ENCODE results near the gene DOHH.

The DOHH gene

DNA sequence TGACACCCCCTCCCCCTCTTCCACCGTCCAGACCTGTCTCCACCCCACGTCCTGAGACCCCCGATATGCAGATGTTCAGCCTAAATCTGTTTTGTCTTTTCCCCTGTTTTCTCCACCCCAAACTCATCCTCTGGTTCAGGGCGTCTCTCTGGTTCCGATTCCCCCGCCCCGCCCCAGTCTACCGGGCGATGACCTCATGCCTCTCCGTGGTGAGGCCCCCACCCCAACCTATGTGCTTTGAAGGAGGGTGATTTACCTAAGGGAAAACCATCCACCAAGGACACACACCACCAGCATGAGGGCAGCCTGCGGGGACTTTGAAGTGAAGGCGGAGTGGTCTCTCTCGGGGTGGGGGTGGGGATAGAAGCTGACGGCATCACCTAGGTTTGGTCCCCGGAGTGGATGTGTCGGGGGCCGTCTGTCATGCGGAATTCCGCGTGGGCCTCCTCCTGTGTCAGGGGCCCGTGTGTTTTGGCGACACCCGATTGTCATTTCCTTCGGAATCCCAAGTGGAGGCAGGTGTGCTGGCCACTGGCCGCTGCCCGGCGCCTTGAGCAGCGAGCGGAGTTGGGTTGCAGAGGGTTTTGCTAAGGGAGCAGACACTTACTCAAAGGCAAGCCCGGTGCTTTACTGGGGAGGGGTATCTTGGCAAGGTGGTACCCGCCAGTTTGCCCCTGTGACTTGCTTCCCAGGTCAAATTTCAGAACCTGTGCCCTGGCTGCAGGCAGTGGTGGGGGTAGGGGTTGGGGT is 7.1 kb upstream of the DOHH start (continued):
- TF ChIP-seq ZNF335 (tag by site-specific recombination; conservative IDR thresholded peaks at IDR 0.05) (peak; percentile 35), SP7 (tag by site-specific recombination; IDR thresholded peaks at IDR 0.05) (peak; percentile 34; the same call in 1 of the 2 replicates), ZNF416 (tag by site-specific recombination; IDR thresholded peaks at IDR 0.05) (no peak), ZXDB (tag by site-specific recombination; IDR thresholded peaks at IDR 0.05) (no peak), ZNF19 (tag by site-specific recombination; IDR thresholded peaks at IDR 0.05; ENCODE audit: low read depth) (no peak), BCL11A (tag by site-specific recombination; IDR thresholded peaks at IDR 0.05; ENCODE audit: low read depth) (no peak), ZNF202 (tag by site-specific recombination; IDR thresholded peaks at IDR 0.05; ENCODE audit: borderline replicate concordance) (no peak), ZNF830 (tag by site-specific recombination; IDR thresholded peaks at IDR 0.05; ENCODE audit: low read depth) (no peak), ZNF184 (tag by site-specific recombination; IDR thresholded peaks at IDR 0.05) (no peak), KLF17 (tag by site-specific recombination; IDR thresholded peaks at IDR 0.05) (peak; percentile 61)
- TF ChIP-seq, protein P1, sequence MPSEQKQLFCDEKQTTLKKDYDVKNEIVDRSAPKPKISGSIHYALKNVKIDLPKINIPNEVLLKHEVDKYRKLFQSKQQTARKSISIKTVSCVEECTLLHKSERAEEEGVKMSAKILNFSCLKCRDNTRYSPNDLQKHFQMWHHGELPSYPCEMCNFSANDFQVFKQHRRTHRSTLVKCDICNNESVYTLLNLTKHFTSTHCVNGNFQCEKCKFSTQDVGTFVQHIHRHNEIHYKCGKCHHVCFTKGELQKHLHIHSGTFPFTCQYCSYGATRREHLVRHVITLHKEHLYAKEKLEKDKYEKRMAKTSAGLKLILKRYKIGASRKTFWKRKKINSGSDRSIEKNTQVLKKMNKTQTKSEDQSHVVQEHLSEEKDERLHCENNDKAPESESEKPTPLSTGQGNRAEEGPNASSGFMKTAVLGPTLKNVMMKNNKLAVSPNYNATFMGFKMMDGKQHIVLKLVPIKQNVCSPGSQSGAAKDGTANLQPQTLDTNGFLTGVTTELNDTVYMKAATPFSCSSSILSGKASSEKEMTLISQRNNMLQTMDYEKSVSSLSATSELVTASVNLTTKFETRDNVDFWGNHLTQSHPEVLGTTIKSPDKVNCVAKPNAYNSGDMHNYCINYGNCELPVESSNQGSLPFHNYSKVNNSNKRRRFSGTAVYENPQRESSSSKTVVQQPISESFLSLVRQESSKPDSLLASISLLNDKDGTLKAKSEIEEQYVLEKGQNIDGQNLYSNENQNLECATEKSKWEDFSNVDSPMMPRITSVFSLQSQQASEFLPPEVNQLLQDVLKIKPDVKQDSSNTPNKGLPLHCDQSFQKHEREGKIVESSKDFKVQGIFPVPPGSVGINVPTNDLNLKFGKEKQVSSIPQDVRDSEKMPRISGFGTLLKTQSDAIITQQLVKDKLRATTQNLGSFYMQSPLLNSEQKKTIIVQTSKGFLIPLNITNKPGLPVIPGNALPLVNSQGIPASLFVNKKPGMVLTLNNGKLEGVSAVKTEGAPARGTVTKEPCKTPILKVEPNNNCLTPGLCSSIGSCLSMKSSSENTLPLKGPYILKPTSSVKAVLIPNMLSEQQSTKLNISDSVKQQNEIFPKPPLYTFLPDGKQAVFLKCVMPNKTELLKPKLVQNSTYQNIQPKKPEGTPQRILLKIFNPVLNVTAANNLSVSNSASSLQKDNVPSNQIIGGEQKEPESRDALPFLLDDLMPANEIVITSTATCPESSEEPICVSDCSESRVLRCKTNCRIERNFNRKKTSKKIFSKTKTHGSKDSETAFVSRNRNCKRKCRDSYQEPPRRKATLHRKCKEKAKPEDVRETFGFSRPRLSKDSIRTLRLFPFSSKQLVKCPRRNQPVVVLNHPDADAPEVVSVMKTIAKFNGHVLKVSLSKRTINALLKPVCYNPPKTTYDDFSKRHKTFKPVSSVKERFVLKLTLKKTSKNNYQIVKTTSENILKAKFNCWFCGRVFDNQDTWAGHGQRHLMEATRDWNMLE (tag by site-specific recombination; conservative IDR thresholded peaks at IDR 0.05; ENCODE audit: low read depth) = no peak
- TF ChIP-seq, protein P2, sequence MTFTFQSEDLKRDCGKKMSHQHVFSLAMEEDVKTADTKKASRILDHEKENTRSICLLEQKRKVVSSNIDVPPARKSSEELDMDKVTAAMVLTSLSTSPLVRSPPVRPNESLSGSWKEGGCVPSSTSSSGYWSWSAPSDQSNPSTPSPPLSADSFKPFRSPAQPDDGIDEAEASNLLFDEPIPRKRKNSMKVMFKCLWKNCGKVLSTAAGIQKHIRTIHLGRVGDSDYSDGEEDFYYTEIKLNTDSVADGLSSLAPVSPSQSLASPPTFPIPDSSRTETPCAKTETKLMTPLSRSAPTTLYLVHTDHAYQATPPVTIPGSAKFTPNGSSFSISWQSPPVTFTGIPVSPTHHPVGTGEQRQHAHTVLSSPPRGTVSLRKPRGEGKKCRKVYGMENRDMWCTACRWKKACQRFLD (tag by site-specific recombination; IDR thresholded peaks at IDR 0.05) = no peak

- POLR2A ChIA-PET = interaction anchor here (0.6 to 1.0 kb wide), 3 partner anchors 15 to 265 kb away, joined by 3 to 7 read pairs (median 5); partner anchors contain the start of gene RAX2
- Histone ChIP-seq H3K4me1 (ENCODE audit: control insufficient read depth, insufficient read depth, low read length) (peaks cover 2% of the 10 kb centered on the region; the same call in 1 of the 2 replicates), H3K27ac (ENCODE audit: extremely low read depth, low read depth, low read length) (peak overlapping the region; percentile 93), H3K9me3 (ENCODE audit: control insufficient read depth, insufficient read depth, low read depth, low read length) (no peaks in the 10 kb centered on the region), H3K4me3 (ENCODE audit: low read depth, low read length) (peak overlapping the region; percentile 88), H3K36me3 (ENCODE audit: control insufficient read depth in 2 of 2, insufficient read depth in 1 of 2, low read length in 2 of 2) (peaks cover 14 to 34% of the 10 kb centered on the region in 2 experiments; a peak in 2 of 3 replicates)
- CTCF ChIA-PET = interaction anchor here (0.8 kb wide), 1 partner anchor 34 kb away, joined by 3 read pairs; no protein-coding TSS in a partner anchor
- TF ChIP-seq SP2 (tag by site-specific recombination; IDR thresholded peaks at IDR 0.05) (peak; percentile 66), REPIN1 (tag by site-specific recombination; IDR thresholded peaks at IDR 0.05; ENCODE audit: low read depth) (no peak), ZBTB20 (tag by site-specific recombination; IDR thresholded peaks at IDR 0.05) (peak; percentile 64; the same call in 1 of the 2 replicates), ZNF2 (tag by site-specific recombination; IDR thresholded peaks at IDR 0.05) (no peak), ZFP37 (tag by site-specific recombination; IDR thresholded peaks at IDR 0.05) (no peak), ZNF121 (tag by site-specific recombination; IDR thresholded peaks at IDR 0.05) (no peak), GLIS2 (tag by site-specific recombination; IDR thresholded peaks at IDR 0.05) (peak; percentile 94), SCRT1 (tag by site-specific recombination; IDR thresholded peaks at IDR 0.05; ENCODE audit: borderline replicate concordance) (peak; percentile 43; the same call in 1 of the 2 replicates), KLF9 (tag by site-specific recombination; IDR thresholded peaks at IDR 0.05; ENCODE audit: low read depth) (peak; percentile 16; the same call in 1 of the 2 replicates), KLF8 (tag by site-specific recombination; IDR thresholded peaks at IDR 0.05) (peak; percentile 63; the same call in 1 of the 2 replicates), GLIS1 (tag by site-specific recombination; IDR thresholded peaks at IDR 0.05) (peak; percentile 73), ZNF112 (tag by site-specific recombination; IDR thresholded peaks at IDR 0.05) (no peak)
- TF ChIP-seq, protein P3, sequence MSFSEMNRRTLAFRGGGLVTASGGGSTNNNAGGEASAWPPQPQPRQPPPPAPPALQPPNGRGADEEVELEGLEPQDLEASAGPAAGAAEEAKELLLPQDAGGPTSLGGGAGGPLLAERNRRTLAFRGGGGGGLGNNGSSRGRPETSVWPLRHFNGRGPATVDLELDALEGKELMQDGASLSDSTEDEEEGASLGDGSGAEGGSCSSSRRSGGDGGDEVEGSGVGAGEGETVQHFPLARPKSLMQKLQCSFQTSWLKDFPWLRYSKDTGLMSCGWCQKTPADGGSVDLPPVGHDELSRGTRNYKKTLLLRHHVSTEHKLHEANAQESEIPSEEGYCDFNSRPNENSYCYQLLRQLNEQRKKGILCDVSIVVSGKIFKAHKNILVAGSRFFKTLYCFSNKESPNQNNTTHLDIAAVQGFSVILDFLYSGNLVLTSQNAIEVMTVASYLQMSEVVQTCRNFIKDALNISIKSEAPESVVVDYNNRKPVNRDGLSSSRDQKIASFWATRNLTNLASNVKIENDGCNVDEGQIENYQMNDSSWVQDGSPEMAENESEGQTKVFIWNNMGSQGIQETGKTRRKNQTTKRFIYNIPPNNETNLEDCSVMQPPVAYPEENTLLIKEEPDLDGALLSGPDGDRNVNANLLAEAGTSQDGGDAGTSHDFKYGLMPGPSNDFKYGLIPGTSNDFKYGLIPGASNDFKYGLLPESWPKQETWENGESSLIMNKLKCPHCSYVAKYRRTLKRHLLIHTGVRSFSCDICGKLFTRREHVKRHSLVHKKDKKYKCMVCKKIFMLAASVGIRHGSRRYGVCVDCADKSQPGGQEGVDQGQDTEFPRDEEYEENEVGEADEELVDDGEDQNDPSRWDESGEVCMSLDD (tag by site-specific recombination; IDR thresholded peaks at IDR 0.05) = peak; percentile 98
Measured at GRCh38 chr19:3506384-3507340, 6.2 kb upstream of the DOHH start.

Measured in HEK293 (cell line).